Ascending aorta (tissue), 2 donors: Measurements from ENCODE around the gene MEGF10. TPM values are rescaled to one million over a fixed set of nuclear protein-coding genes. Genes with fewer than 3 reads are reported as not detected.

Experiments used
- DNase-seq, 2 donors: peaks; one replicate each; pipeline ENCODE4 v3.0.0-alpha.2; 2019; ENCODE audit warnings: low spot score in 2 of 2
- H3K27ac ChIP-seq, 2 donors: fragments of 200-600 bp; sonication (generic); one replicate each; pipeline ENCODE4 v1.5.1; 2016 to 2017; ENCODE audit warnings: mild to moderate bottlenecking in 1 of 2
- H3K27me3 ChIP-seq: fragments of 200-600 bp; sonication (generic); one replicate; pipeline ENCODE4 v1.5.1; 2017
- H3K36me3 ChIP-seq, 2 donors: fragments of 200-600 bp; sonication (generic); one replicate each; pipeline ENCODE4 v1.5.1; 2016
- H3K4me1 ChIP-seq, 2 donors: fragments of 200-600 bp; sonication (generic); one replicate each; pipeline ENCODE4 v1.5.1; 2016 to 2017; ENCODE audit warnings: mild to moderate bottlenecking in 1 of 2
- H3K4me3 ChIP-seq, 2 donors: fragments of 200-600 bp; sonication (generic); one replicate each; pipeline ENCODE4 v1.5.1; 2016 to 2017; ENCODE audit warnings: mild to moderate bottlenecking in 1 of 2
- H3K9me3 ChIP-seq, 2 donors: fragments of 200-600 bp; sonication (generic); one replicate each; pipeline ENCODE4 v1.5.1; 2016
- CTCF ChIP-seq, 3 experiments: fragments of 200-600 bp in 2 of 3; fragments of 450-650 bp in 1 of 3; sonication (generic) in 2 of 3; IDR thresholded peaks; one replicate each; pipeline ENCODE4 v1.5.1; 2016 to 2019; ENCODE audit warnings: antibody characterized with exemption in 3 of 3, mild to moderate bottlenecking in 1 of 3, moderate library complexity in 1 of 3
- intact Hi-C: fragments of 100-400 bp; cut with DNase I; formaldehyde crosslinking; loops from one replicate; pipeline ENCODE4 v1.15.1; 2023
- total RNA-seq: library from RNA; depleted of rRNA; stranded (reverse); fragments of >200 nt; gene quantifications from one replicate; pipeline ENCODE4 v1.1.0, GENCODE V29; 2016

MEGF10 gene
- total RNA-seq, 1 donor from 2014 or later = 0.11 TPM

- no peaks in the 10 kb centered on the region for H3K36me3 ChIP-seq
- no peak overlapping the region for H3K27ac ChIP-seq
- DNase-seq = no peak
- H3K4me1 ChIP-seq = no peaks in the 10 kb centered on the region
- TF ChIP-seq CTCF (IDR thresholded peaks at IDR 0.05) = no peak
- intact Hi-C loops = no loop called here
- H3K9me3 ChIP-seq = no peaks in the 10 kb centered on the region
- no peaks in the 10 kb centered on the region for H3K27me3 ChIP-seq
- no peak overlapping the region for H3K4me3 ChIP-seq
These were observed 54.3 kb downstream of the MEGF10 start for GRCh38 chr5:127344931-127345330.

- H3K27ac ChIP-seq = no peak overlapping the region
- intact Hi-C loops = no loop called here
- H3K36me3 ChIP-seq = no peaks in the 10 kb centered on the region
- no peak for TF ChIP-seq CTCF (IDR thresholded peaks at IDR 0.05)
- no peaks in the 10 kb centered on the region for H3K27me3 ChIP-seq
- H3K4me3 ChIP-seq = no peak overlapping the region
- no peaks in the 10 kb centered on the region for H3K4me1 ChIP-seq
- no peaks in the 10 kb centered on the region for H3K9me3 ChIP-seq
- DNase-seq = no peak
These were observed 60.8 kb downstream of the MEGF10 start for GRCh38 chr5:127351418-127351817.

- DNase-seq = no peak
- Histone ChIP-seq H3K9me3 (no peaks in the 10 kb centered on the region), H3K36me3 (no peaks in the 10 kb centered on the region), H3K4me1 (no peaks in the 10 kb centered on the region), H3K27ac (no peak overlapping the region), H3K27me3 (no peaks in the 10 kb centered on the region), H3K4me3 (no peak overlapping the region)
- TF ChIP-seq CTCF (IDR thresholded peaks at IDR 0.05) = no peak
- intact Hi-C loops = no loop called here
These were observed 61.5 kb downstream of the MEGF10 start for GRCh38 chr5:127352068-127352467.

GRCh38 chr5:127353327-127353726 is 62.7 kb downstream of the MEGF10 start:
- H3K27me3 ChIP-seq = no peaks in the 10 kb centered on the region
- H3K4me1 ChIP-seq = no peaks in the 10 kb centered on the region
- TF ChIP-seq CTCF (IDR thresholded peaks at IDR 0.05) = no peak
- no peak overlapping the region for H3K4me3 ChIP-seq
- intact Hi-C loops = no loop called here
- no peak overlapping the region for H3K27ac ChIP-seq
- H3K36me3 ChIP-seq = no peaks in the 10 kb centered on the region
- no peak for DNase-seq
- no peaks in the 10 kb centered on the region for H3K9me3 ChIP-seq

GRCh38 chr5:127353796-127354195 is 63.2 kb downstream of the MEGF10 start:
- H3K4me3 ChIP-seq = no peak overlapping the region
- DNase-seq = no peak
- TF ChIP-seq CTCF (IDR thresholded peaks at IDR 0.05) = no peak

GRCh38 chr5:127355337-127355736 is 64.7 kb downstream of the MEGF10 start:
- Histone ChIP-seq H3K27me3 (no peaks in the 10 kb centered on the region), H3K4me1 (no peaks in the 10 kb centered on the region), H3K27ac (no peak overlapping the region), H3K36me3 (no peaks in the 10 kb centered on the region), H3K4me3 (no peak overlapping the region), H3K9me3 (no peaks in the 10 kb centered on the region)
- no peak for DNase-seq
- no peak for TF ChIP-seq CTCF (IDR thresholded peaks at IDR 0.05)
- intact Hi-C loops = no loop called here

More at GRCh38 chr5:127353796-127354195, 63.2 kb downstream of the MEGF10 start:
- no peaks in the 10 kb centered on the region for H3K27me3 ChIP-seq
- H3K27ac ChIP-seq = no peak overlapping the region
- intact Hi-C loops = no loop called here
- H3K9me3 ChIP-seq = no peaks in the 10 kb centered on the region
- H3K4me1 ChIP-seq = no peaks in the 10 kb centered on the region
- no peaks in the 10 kb centered on the region for H3K36me3 ChIP-seq
